HepG2 (cell line): ENCODE measurements around the gene BAZ1B. TPM values are rescaled to one million over a fixed set of nuclear protein-coding genes. Genes with fewer than 3 reads are reported as not detected.

Experiments used
- ARNTL ChIP-seq: sonication (generic); formaldehyde crosslinking; IDR thresholded peaks from 2 replicates; pipeline ENCODE4 v1.4.0; 2020; ENCODE audit warnings: mild to moderate bottlenecking, missing genetic modification reagents
- ASH2L ChIP-seq: fragments of 300-600, 200-600 bp; sonication (generic); IDR thresholded peaks from 2 replicates; pipeline ENCODE4 v1.7.0; 2017; ENCODE audit warnings: low read depth, mild to moderate bottlenecking, moderate library complexity, mixed read lengths, low read length; ENCODE audit not compliant: insufficient read length
- FOXJ3 ChIP-seq: sonication (generic); formaldehyde crosslinking; IDR thresholded peaks from 2 replicates; pipeline ENCODE4 v1.4.0; 2020; ENCODE audit warnings: missing genetic modification reagents, mild to moderate bottlenecking, borderline replicate concordance
- GPN1 ChIP-seq: sonication (generic); formaldehyde crosslinking; IDR thresholded peaks from 2 replicates; pipeline ENCODE4 v1.5.1; 2020; ENCODE audit warnings: missing genetic modification reagents, borderline replicate concordance
- KDM3A ChIP-seq: IDR thresholded peaks from 2 replicates; pipeline ENCODE4 v1.6.1; 2018; ENCODE audit warnings: low read depth, missing compliant biosample characterization
- MEF2D ChIP-seq: sonication (generic); formaldehyde crosslinking; IDR thresholded peaks from 2 replicates; pipeline ENCODE4 v1.5.1; 2020; ENCODE audit warnings: mild to moderate bottlenecking, missing genetic modification reagents
- PHF8 ChIP-seq: sonication (generic); formaldehyde crosslinking; IDR thresholded peaks from 2 replicates; pipeline ENCODE4 v1.5.0; 2020; ENCODE audit warnings: missing genetic modification reagents
- POLR2G ChIP-seq: fragments of 200-400 bp; formaldehyde crosslinking; IDR thresholded peaks from 2 replicates; pipeline ENCODE4 v1.6.1; 2018; ENCODE audit warnings: mild to moderate bottlenecking, low read depth, low read length, moderate library complexity
- TAF15 ChIP-seq: fragments of 200-400 bp; formaldehyde crosslinking; IDR thresholded peaks from one replicate; pipeline ENCODE4 v1.6.1; 2018; ENCODE audit warnings: mild to moderate bottlenecking, low read depth, low read length; ENCODE audit not compliant: poor library complexity, severe bottlenecking
- ZBTB20 ChIP-seq: sonication (generic); formaldehyde crosslinking; IDR thresholded peaks from 2 replicates; pipeline ENCODE4 v1.8.1; 2023; ENCODE audit warnings: missing genetic modification reagents, low read depth, mild to moderate bottlenecking, borderline replicate concordance
- ZNF138 ChIP-seq: sonication (generic); formaldehyde crosslinking; IDR thresholded peaks from 2 replicates; pipeline ENCODE4 v1.5.0; 2020; ENCODE audit warnings: mild to moderate bottlenecking, low read depth, missing genetic modification reagents
- ZNF235 ChIP-seq: sonication (generic); formaldehyde crosslinking; IDR thresholded peaks from 2 replicates; pipeline ENCODE4 v1.8.1; 2023; ENCODE audit warnings: mild to moderate bottlenecking, missing genetic modification reagents, borderline replicate concordance
- ZNF33A ChIP-seq: sonication (generic); formaldehyde crosslinking; IDR thresholded peaks from 2 replicates; pipeline ENCODE4 v1.5.1; 2020; ENCODE audit warnings: missing genetic modification reagents, mild to moderate bottlenecking, moderate library complexity, borderline replicate concordance
- ZNF605 ChIP-seq: sonication (generic); formaldehyde crosslinking; IDR thresholded peaks from 2 replicates; pipeline ENCODE4 v1.8.0; 2022; ENCODE audit warnings: mild to moderate bottlenecking, missing genetic modification reagents
- ZNF678 ChIP-seq: sonication (generic); formaldehyde crosslinking; IDR thresholded peaks from 2 replicates; pipeline ENCODE4 v1.4.0; 2020; ENCODE audit warnings: mild to moderate bottlenecking, missing genetic modification reagents
- polyA plus RNA-seq, 8 experiments: library from polyadenylated mRNA; depleted of rRNA in 3 of 8; stranded (reverse) in 7 of 8; unstranded in 1 of 8; fragments of >200 nt; fragmentation: Illumina TruSeq in 4 of 8; extraction: Trizol in 4 of 8; gene quantifications; 2 replicates each; pipeline versions ENCODE4 v1.2.1 to v1.2.3, GENCODE V29; 2011 to 2016; ENCODE audit warnings: low read depth in 4 of 8, missing spikeins in 1 of 8, mixed read lengths in 1 of 8; ENCODE audit not compliant: insufficient read depth in 1 of 8
- total RNA-seq, 5 experiments: library from RNA; depleted of rRNA; stranded (reverse); fragments of >200 nt; fragmentation: Illumina TruSeq; extraction: Trizol; gene quantifications; 2 replicates each; pipeline ENCODE4 v1.2.3, GENCODE V29; 2016; ENCODE audit warnings: low read depth in 1 of 5
- TF ChIP-seq, protein P1 (sequence below): sonication (generic); formaldehyde crosslinking; IDR thresholded peaks from 2 replicates; pipeline ENCODE4 v1.8.0; 2022; ENCODE audit warnings: low read depth, missing genetic modification reagents
- TF ChIP-seq, protein P2 (sequence below): fragments of 450-650 bp; IDR thresholded peaks from 2 replicates; pipeline ENCODE4 v1.6.1; 2017; ENCODE audit warnings: mild to moderate bottlenecking
- TF ChIP-seq, protein P3 (sequence below): sonication (generic); formaldehyde crosslinking; IDR thresholded peaks from 2 replicates; pipeline ENCODE4 v1.4.0; 2020; ENCODE audit warnings: missing genetic modification reagents

Gene BAZ1B
- total and polyA plus RNA-seq, 2 of the 13 experiments (the other 11 are each of a cell fraction or from before 2014, with no cell fraction given): 18.6 to 69.4 TPM

DNA sequence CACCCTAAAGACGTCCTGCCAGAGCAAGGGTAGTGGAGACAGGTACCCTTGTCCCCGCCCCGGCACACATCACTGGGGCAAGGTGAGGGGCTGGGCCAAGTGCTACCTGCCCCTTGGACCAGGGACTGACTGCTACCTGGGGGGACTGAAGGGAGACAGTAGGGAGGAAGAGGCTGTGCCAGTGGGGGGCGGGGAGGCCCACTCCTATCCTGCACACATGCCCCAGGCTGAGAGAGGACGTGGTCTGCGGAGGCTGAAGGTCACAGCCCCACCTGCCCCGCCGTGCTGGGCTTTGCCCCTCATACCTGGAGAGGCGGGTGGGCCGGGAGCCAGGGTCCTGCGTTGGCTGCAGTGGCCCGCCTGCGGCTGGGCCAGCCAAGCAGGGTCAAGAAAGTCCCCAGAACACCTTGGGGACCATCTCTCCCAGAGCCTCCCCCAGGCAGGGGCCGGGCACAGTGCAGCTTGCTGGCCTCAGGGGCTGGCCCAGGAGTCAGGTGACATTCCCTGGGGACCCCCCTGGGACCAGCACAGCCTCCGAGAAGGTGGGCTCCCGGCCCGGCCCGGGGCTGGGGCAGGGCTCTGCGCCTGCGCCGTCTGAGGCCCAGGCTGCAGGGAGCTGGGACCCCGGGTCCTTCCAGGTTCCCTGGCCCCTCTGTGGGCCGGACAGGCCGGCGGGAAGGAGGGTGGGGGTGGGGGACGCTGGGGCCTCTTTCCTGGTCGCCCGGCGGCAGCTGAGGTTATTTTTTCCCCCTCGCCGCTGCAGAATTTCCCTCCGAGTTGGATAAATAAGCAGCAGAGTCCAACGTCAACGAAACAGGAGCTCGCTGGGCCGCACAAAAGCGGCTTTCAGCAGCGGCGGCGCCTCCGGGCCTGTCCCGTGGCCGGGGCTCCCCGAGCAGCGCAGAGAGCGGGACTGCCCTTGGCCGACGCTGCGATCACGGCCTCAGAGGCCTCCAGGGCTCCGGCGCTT, 98.3 kb downstream of the BAZ1B start (continued):
- TF ChIP-seq, protein P1, sequence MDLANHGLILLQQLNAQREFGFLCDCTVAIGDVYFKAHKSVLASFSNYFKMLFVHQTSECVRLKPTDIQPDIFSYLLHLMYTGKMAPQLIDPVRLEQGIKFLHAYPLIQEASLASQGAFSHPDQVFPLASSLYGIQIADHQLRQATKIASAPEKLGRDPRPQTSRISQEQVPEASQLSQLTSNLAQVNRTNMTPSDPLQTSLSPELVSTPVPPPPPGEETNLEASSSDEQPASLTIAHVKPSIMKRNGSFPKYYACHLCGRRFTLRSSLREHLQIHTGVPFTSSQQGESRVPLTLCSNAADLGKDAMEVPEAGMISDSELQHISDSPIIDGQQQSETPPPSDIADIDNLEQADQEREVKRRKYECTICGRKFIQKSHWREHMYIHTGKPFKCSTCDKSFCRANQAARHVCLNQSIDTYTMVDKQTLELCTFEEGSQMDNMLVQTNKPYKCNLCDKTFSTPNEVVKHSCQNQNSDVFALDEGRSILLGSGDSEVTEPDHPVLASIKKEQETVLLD: no peak
- TF ChIP-seq, protein P2, sequence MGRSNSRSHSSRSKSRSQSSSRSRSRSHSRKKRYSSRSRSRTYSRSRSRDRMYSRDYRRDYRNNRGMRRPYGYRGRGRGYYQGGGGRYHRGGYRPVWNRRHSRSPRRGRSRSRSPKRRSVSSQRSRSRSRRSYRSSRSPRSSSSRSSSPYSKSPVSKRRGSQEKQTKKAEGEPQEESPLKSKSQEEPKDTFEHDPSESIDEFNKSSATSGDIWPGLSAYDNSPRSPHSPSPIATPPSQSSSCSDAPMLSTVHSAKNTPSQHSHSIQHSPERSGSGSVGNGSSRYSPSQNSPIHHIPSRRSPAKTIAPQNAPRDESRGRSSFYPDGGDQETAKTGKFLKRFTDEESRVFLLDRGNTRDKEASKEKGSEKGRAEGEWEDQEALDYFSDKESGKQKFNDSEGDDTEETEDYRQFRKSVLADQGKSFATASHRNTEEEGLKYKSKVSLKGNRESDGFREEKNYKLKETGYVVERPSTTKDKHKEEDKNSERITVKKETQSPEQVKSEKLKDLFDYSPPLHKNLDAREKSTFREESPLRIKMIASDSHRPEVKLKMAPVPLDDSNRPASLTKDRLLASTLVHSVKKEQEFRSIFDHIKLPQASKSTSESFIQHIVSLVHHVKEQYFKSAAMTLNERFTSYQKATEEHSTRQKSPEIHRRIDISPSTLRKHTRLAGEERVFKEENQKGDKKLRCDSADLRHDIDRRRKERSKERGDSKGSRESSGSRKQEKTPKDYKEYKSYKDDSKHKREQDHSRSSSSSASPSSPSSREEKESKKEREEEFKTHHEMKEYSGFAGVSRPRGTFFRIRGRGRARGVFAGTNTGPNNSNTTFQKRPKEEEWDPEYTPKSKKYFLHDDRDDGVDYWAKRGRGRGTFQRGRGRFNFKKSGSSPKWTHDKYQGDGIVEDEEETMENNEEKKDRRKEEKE: no peak
- no peak for TF ChIP-seq MEF2D (CRISPR knock-in tag)
- peak; percentile 61 for TF ChIP-seq PHF8 (CRISPR knock-in tag)
- TF ChIP-seq KDM3A (CRISPR knock-in tag): no peak
- TF ChIP-seq GPN1: no peak
- TF ChIP-seq ZBTB20 (CRISPR knock-in tag): no peak
- peak; percentile 21; the same call in 1 of the 2 replicates for TF ChIP-seq ZNF605 (CRISPR knock-in tag)
- 0 out of 2 replicates have a peak, but pooled peaks have one; percentile 25 for TF ChIP-seq ARNTL (CRISPR knock-in tag)
- TF ChIP-seq ASH2L: peak; percentile 29
- no peak for TF ChIP-seq FOXJ3 (CRISPR knock-in tag)
- TF ChIP-seq ZNF678 (CRISPR knock-in tag): no peak
- TF ChIP-seq ZNF235 (CRISPR knock-in tag): no peak
- peak; percentile 20; the same call in 1 of the 2 replicates for TF ChIP-seq ZNF138
- peak; percentile 54 for TF ChIP-seq POLR2G
- TF ChIP-seq TAF15: no peak
- TF ChIP-seq, protein P3, sequence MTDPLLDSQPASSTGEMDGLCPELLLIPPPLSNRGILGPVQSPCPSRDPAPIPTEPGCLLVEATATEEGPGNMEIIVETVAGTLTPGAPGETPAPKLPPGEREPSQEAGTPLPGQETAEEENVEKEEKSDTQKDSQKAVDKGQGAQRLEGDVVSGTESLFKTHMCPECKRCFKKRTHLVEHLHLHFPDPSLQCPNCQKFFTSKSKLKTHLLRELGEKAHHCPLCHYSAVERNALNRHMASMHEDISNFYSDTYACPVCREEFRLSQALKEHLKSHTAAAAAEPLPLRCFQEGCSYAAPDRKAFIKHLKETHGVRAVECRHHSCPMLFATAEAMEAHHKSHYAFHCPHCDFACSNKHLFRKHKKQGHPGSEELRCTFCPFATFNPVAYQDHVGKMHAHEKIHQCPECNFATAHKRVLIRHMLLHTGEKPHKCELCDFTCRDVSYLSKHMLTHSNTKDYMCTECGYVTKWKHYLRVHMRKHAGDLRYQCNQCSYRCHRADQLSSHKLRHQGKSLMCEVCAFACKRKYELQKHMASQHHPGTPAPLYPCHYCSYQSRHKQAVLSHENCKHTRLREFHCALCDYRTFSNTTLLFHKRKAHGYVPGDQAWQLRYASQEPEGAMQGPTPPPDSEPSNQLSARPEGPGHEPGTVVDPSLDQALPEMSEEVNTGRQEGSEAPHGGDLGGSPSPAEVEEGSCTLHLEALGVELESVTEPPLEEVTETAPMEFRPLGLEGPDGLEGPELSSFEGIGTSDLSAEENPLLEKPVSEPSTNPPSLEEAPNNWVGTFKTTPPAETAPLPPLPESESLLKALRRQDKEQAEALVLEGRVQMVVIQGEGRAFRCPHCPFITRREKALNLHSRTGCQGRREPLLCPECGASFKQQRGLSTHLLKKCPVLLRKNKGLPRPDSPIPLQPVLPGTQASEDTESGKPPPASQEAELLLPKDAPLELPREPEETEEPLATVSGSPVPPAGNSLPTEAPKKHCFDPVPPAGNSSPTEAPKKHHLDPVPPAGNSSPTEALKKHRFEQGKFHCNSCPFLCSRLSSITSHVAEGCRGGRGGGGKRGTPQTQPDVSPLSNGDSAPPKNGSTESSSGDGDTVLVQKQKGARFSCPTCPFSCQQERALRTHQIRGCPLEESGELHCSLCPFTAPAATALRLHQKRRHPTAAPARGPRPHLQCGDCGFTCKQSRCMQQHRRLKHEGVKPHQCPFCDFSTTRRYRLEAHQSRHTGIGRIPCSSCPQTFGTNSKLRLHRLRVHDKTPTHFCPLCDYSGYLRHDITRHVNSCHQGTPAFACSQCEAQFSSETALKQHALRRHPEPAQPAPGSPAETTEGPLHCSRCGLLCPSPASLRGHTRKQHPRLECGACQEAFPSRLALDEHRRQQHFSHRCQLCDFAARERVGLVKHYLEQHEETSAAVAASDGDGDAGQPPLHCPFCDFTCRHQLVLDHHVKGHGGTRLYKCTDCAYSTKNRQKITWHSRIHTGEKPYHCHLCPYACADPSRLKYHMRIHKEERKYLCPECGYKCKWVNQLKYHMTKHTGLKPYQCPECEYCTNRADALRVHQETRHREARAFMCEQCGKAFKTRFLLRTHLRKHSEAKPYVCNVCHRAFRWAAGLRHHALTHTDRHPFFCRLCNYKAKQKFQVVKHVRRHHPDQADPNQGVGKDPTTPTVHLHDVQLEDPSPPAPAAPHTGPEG (CRISPR knock-in tag): no peak
- no peak for TF ChIP-seq ZNF33A (CRISPR knock-in tag)
